KOPT-K1 (cell line): ENCODE results near the gene LSM8.
A peak's percentile ranks its signal among the peaks of the same experiment; 100 is the strongest.

ENCODE experiments used
- H3K27ac ChIP-seq: fragments of 200-600 bp; sonication (generic); 2 replicates; pipeline ENCODE4 v1.5.1; 2016; ENCODE audit warnings: antibody characterized with exemption, mild to moderate bottlenecking, low read depth, low read length; ENCODE audit not compliant: poor library complexity, severe bottlenecking
- H3K36me3 ChIP-seq: fragments of 200-600 bp; sonication (generic); 2 replicates; pipeline ENCODE4 v1.5.1; 2017; ENCODE audit warnings: antibody characterized with exemption, mild to moderate bottlenecking, low read length, moderate library complexity; ENCODE audit not compliant: insufficient read depth
- H3K9me3 ChIP-seq: fragments of 200-600 bp; sonication (generic); 2 replicates; pipeline ENCODE4 v1.5.1; 2017; ENCODE audit warnings: antibody characterized with exemption, low read length, mild to moderate bottlenecking; ENCODE audit not compliant: insufficient read depth, poor library complexity, severe bottlenecking

LSM8 gene

GRCh38 chr7:118183428-118183785 lies 557 bp upstream of the LSM8 start:
- H3K36me3 ChIP-seq, result peaks cover 32% of the 10 kb centered on the region
- peak overlapping the region; percentile 82 for H3K27ac ChIP-seq
- H3K9me3 ChIP-seq, result no peaks in the 10 kb centered on the region

- H3K9me3 ChIP-seq, result no peaks in the 10 kb centered on the region
Measured at GRCh38 chr7:118184565-118184940, 589 bp downstream of the LSM8 start.

GRCh38 chr7:118185163-118185860 lies 1.3 kb downstream of the LSM8 start:
- Histone ChIP-seq H3K27ac (peak overlapping the region; percentile 82), H3K36me3 (peaks cover 51% of the 10 kb centered on the region)

More at GRCh38 chr7:118184565-118184940, 589 bp downstream of the LSM8 start:
- peaks cover 44% of the 10 kb centered on the region for H3K36me3 ChIP-seq
- H3K27ac ChIP-seq, result peak overlapping the region; percentile 82

GRCh38 chr7:118186501-118186900 lies 2.5 kb downstream of the LSM8 start:
- H3K27ac ChIP-seq, result no peak overlapping the region
- H3K36me3 ChIP-seq, result peaks cover 63% of the 10 kb centered on the region
- no peaks in the 10 kb centered on the region for H3K9me3 ChIP-seq

More at GRCh38 chr7:118185163-118185860, 1.3 kb downstream of the LSM8 start:
- H3K9me3 ChIP-seq, result no peaks in the 10 kb centered on the region

- Histone ChIP-seq H3K36me3 (peaks cover 50% of the 10 kb centered on the region), H3K9me3 (no peaks in the 10 kb centered on the region), H3K27ac (no peak overlapping the region)
Measured at GRCh38 chr7:118194571-118194970, 10.6 kb downstream of the LSM8 start.

GRCh38 chr7:118195837-118196474 lies 12.0 kb downstream of the LSM8 start:
- Histone ChIP-seq H3K36me3 (peaks cover 37% of the 10 kb centered on the region), H3K9me3 (no peaks in the 10 kb centered on the region), H3K27ac (no peak overlapping the region)

- no peaks in the 10 kb centered on the region for H3K9me3 ChIP-seq
- H3K27ac ChIP-seq, result no peak overlapping the region
- H3K36me3 ChIP-seq, result peaks cover 2% of the 10 kb centered on the region; the same call in 1 of the 2 replicates
Measured at GRCh38 chr7:118202061-118202460, 18.1 kb downstream of the LSM8 start.

GRCh38 chr7:118214051-118214832 lies 30.3 kb downstream of the LSM8 start:
- Histone ChIP-seq H3K9me3 (peaks cover 5% of the 10 kb centered on the region), H3K27ac (no peak overlapping the region), H3K36me3 (no peaks in the 10 kb centered on the region)

- peaks cover 5% of the 10 kb centered on the region for H3K9me3 ChIP-seq
- H3K27ac ChIP-seq, result no peak overlapping the region
- no peaks in the 10 kb centered on the region for H3K36me3 ChIP-seq
Measured at GRCh38 chr7:118214833-118215182, 30.8 kb downstream of the LSM8 start.

- H3K36me3 ChIP-seq, result no peaks in the 10 kb centered on the region
- H3K9me3 ChIP-seq, result peaks cover 5% of the 10 kb centered on the region
- H3K27ac ChIP-seq, result no peak overlapping the region
Measured at GRCh38 chr7:118217210-118217619, 33.3 kb downstream of the LSM8 start.

GRCh38 chr7:118218413-118219156 lies 34.6 kb downstream of the LSM8 start:
- no peak overlapping the region for H3K27ac ChIP-seq
- no peaks in the 10 kb centered on the region for H3K36me3 ChIP-seq
- H3K9me3 ChIP-seq, result peaks cover 5% of the 10 kb centered on the region

GRCh38 chr7:118219157-118219512 lies 35.2 kb downstream of the LSM8 start:
- H3K36me3 ChIP-seq, result no peaks in the 10 kb centered on the region
- H3K27ac ChIP-seq, result no peak overlapping the region
- H3K9me3 ChIP-seq, result peaks cover 5% of the 10 kb centered on the region

- Histone ChIP-seq H3K27ac (no peak overlapping the region), H3K36me3 (no peaks in the 10 kb centered on the region)
Measured at GRCh38 chr7:118220583-118220982, 36.6 kb downstream of the LSM8 start.

GRCh38 chr7:118222591-118222990 lies 38.6 kb downstream of the LSM8 start:
- no peaks in the 10 kb centered on the region for H3K9me3 ChIP-seq
- no peak overlapping the region for H3K27ac ChIP-seq
- no peaks in the 10 kb centered on the region for H3K36me3 ChIP-seq

More at GRCh38 chr7:118220583-118220982, 36.6 kb downstream of the LSM8 start:
- H3K9me3 ChIP-seq, result no peaks in the 10 kb centered on the region

- H3K9me3 ChIP-seq, result no peaks in the 10 kb centered on the region
- no peak within 1 kb of the TSS for H3K27ac ChIP-seq
Measured at GRCh38 chr7:118224521-118224920, 40.6 kb downstream of the LSM8 start, which contains the start of gene ANKRD7. Gene ANKRD7 (plus strand): TSS chr7:118224704. CDS start chr7:118224831, 127 bp downstream.

More at GRCh38 chr7:118224521-118224920, 40.6 kb downstream of the LSM8 start, which contains the start of gene ANKRD7:
- H3K36me3 ChIP-seq, result no peaks in the 10 kb centered on the region
